ENCODE results near the gene ERI3. TPM values are rescaled to one million over a fixed set of nuclear protein-coding genes. Genes with fewer than 3 reads are reported as not detected.

Gene ERI3
- total RNA-seq, 4 donors from 2014 or later: 28.8 to 63.2 (median 45.0) TPM

DNA sequence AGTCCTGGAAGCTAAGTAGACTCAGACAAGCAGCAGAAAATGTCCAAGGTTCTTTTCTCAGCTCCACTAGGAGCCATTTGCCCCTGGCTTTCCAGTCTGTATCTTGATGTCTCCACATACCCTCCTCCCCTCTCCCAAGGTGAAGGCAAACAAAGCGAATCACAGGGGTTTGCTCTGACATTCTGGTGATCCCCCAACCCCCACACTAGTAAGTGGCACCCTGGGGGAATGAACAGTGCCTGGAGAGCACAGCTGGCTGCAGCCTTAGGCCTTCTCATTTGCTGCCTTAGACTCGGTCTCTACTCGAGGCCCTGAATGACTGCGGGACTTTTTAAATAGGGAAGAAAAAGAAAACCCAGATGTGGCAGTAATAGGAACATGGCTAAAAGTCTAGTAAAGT is 15.3 kb downstream of the ERI3 start:
- DNase-seq: no peak
- 78 to 79% methylated on average over 4 of the region's 4 CpGs for WGBS, 2 donors
- Histone ChIP-seq H3K4me3 (replicated peaks in 1 of 3) (no peak overlapping the region), H3K9me3 (no peaks in the 10 kb centered on the region), H3K4me1 (no peaks in the 10 kb centered on the region), H3K36me3 (peaks cover 8 to 17% of the 10 kb centered on the region in 2 donors), H3K27ac (no peak overlapping the region), H3K27me3 (no peaks in the 10 kb centered on the region)
- intact Hi-C loops (cut with DNase I): no loop called here
- TF ChIP-seq, protein P1, sequence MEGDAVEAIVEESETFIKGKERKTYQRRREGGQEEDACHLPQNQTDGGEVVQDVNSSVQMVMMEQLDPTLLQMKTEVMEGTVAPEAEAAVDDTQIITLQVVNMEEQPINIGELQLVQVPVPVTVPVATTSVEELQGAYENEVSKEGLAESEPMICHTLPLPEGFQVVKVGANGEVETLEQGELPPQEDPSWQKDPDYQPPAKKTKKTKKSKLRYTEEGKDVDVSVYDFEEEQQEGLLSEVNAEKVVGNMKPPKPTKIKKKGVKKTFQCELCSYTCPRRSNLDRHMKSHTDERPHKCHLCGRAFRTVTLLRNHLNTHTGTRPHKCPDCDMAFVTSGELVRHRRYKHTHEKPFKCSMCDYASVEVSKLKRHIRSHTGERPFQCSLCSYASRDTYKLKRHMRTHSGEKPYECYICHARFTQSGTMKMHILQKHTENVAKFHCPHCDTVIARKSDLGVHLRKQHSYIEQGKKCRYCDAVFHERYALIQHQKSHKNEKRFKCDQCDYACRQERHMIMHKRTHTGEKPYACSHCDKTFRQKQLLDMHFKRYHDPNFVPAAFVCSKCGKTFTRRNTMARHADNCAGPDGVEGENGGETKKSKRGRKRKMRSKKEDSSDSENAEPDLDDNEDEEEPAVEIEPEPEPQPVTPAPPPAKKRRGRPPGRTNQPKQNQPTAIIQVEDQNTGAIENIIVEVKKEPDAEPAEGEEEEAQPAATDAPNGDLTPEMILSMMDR (IDR thresholded peaks at IDR 0.05): no peak
- TF ChIP-seq POLR2A (IDR thresholded peaks at IDR 0.05): no peak

DNA sequence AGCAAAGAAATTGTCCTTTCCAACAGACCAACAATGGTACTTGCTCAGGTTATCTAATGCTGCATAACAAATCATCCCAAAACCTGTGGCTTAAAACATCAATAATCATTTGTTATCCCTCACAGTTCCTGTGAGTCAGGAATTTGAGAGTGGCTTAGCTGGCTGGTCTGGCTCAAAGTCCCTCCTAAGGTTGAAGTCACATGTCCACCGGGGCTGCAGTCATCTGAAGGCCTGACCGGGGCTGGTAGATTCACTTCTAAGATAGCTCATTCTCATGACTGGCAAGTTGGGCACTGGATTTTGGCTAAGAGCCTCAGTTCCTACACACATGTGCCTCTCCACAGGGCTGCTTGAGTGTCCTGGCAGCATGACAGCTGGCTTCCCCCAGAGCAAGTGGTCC is 16.9 kb downstream of the ERI3 start:
- intact Hi-C loops (cut with DNase I): no loop called here
- DNase-seq: peak in 1 of 2 donors; percentile 3
- no peaks in the 10 kb centered on the region for H3K9me3 ChIP-seq
- no peak overlapping the region for H3K27ac ChIP-seq
- TF ChIP-seq, protein P1 (IDR thresholded peaks at IDR 0.05): no peak
- H3K27me3 ChIP-seq: no peaks in the 10 kb centered on the region
- 100% methylated on average over 2 of the region's 2 CpGs for WGBS, 2 donors
- H3K4me1 ChIP-seq: no peaks in the 10 kb centered on the region
- H3K4me3 ChIP-seq (replicated peaks in 1 of 3): no peak overlapping the region
- peaks cover 8 to 23% of the 10 kb centered on the region in 2 donors for H3K36me3 ChIP-seq

DNA sequence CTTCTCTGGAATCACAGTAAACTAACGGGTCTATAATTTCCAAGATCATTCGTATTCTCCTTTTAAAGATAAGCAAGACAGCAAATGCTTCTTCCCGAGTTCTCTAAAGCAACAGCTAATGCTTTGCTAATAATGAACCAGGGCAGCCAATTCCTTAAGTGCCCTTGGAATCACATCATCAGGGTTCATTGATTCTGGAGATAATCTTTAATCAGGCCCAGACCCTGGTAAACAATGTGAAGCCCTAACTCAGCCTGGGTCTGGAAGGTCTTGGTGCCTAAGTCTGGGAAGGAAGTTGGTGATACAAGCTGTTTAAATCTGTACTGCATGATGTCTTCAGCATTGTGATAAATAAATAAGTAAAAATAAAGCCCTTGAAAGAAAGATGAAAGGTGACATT is 18.4 kb downstream of the ERI3 start:
- Histone ChIP-seq H3K36me3 (peaks cover 8 to 30% of the 10 kb centered on the region in 2 donors), H3K27me3 (no peaks in the 10 kb centered on the region), H3K27ac (no peak overlapping the region), H3K4me1 (no peaks in the 10 kb centered on the region), H3K4me3 (replicated peaks in 1 of 3) (no peak overlapping the region), H3K9me3 (no peaks in the 10 kb centered on the region)
- WGBS, 2 donors: 72% methylated on average over 3 of the region's 3 CpGs
- TF ChIP-seq POLR2A (IDR thresholded peaks at IDR 0.05): no peak
- TF ChIP-seq, protein P1 (IDR thresholded peaks at IDR 0.05): no peak
- no peak for DNase-seq
- intact Hi-C loops (cut with DNase I): no loop called here

DNA sequence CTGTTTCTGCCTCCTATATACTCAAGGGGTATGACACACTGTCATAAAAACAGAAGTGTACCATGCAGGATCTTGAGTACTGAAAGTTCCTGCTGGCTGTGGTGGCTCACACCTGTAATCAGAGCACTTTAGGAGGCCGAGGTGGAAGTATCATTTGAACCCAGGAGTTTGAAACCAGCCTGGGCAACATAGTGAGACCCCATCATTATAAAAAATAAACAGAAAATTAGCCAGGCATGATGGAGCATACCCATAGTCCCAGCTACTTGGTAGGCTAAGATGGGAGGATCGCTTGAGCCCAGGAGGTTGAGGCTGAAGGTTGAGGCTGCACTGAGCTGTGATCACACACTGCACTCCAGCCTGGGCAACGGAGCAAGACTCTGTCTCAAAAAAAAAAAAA is 20.1 kb downstream of the ERI3 start:
- no peak for DNase-seq
- Histone ChIP-seq H3K36me3 (peaks cover 8 to 30% of the 10 kb centered on the region in 2 donors), H3K4me3 (replicated peaks in 1 of 3) (no peak overlapping the region), H3K27ac (no peak overlapping the region), H3K27me3 (no peaks in the 10 kb centered on the region), H3K4me1 (no peaks in the 10 kb centered on the region), H3K9me3 (no peaks in the 10 kb centered on the region)
- intact Hi-C loops (cut with DNase I): no loop called here
- TF ChIP-seq POLR2A (IDR thresholded peaks at IDR 0.05): no peak
- TF ChIP-seq, protein P1 (IDR thresholded peaks at IDR 0.05): no peak
- 96 to 99% methylated on average over 3 of the region's 3 CpGs for WGBS, 2 donors

DNA sequence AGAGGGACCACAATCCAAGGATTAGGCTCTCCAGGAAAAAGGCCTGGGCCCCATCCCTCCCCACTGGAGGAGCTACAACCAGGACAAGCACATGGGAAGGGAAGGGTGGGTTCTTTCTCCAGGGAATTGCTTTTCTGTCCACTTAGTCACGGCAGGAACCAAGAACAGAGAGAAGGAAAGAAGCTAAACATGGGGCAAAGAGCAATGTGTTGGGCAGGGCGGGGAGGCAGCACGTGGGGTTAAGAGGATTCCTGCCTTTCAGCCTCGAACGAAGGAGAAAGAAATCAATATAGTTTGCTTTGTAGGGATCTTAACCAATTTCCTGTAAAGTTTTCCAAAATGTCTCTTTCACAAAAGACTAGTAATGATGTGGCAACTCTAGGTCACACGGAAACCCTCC is 21.7 kb downstream of the ERI3 start:
- H3K9me3 ChIP-seq: no peaks in the 10 kb centered on the region
- H3K4me3 ChIP-seq (replicated peaks in 1 of 3): no peak overlapping the region
- no peak overlapping the region for H3K27ac ChIP-seq
- TF ChIP-seq POLR2A (IDR thresholded peaks at IDR 0.05): no peak
- DNase-seq: no peak
- peaks cover 6 to 20% of the 10 kb centered on the region in 2 donors for H3K36me3 ChIP-seq
- WGBS, 2 donors: 83 to 86% methylated on average over 6 of the region's 6 CpGs
- peaks cover 5 to 9% of the 10 kb centered on the region in 2 donors for H3K4me1 ChIP-seq
- H3K27me3 ChIP-seq: no peaks in the 10 kb centered on the region
- intact Hi-C loops (cut with DNase I): no loop called here

DNA sequence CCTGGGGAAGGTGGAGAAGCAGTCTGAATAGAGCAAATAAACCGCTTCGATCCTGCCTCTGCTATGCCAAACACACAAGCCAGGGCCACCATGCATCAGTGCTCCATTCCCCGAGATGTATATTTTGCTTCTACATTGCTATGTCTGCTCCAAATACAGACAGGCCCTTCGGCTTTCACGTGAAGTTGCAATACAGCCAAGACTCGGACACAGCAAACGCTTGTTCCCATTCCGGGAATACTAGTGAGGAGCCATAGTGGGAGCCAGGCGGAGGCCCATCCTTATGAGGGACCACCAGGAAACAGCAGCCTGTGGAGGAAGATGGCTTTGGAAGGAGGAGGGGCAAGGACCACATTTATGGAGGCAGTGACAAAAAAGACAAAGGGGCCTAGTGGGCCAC is 22.6 kb downstream of the ERI3 start:
- 91 to 95% methylated on average over 9 of the region's 9 CpGs for WGBS, 2 donors

More for the DNA sequence above, 22.6 kb downstream of the ERI3 start:
- DNase-seq: no peak
- H3K36me3 ChIP-seq: peaks cover 0 to 13% of the 10 kb centered on the region in 2 donors
- H3K4me1 ChIP-seq: peaks cover 14 to 18% of the 10 kb centered on the region in 2 donors
- H3K4me3 ChIP-seq (replicated peaks in 1 of 3): no peak overlapping the region
- H3K27me3 ChIP-seq: no peaks in the 10 kb centered on the region
- H3K27ac ChIP-seq: no peak overlapping the region
- H3K9me3 ChIP-seq: no peaks in the 10 kb centered on the region
- TF ChIP-seq, protein P1 (IDR thresholded peaks at IDR 0.05): no peak
- no peak for TF ChIP-seq POLR2A (IDR thresholded peaks at IDR 0.05)
- intact Hi-C loops (cut with DNase I): no loop called here

Data from thyroid gland (tissue), 4 donors.